Endothelial cell of hepatic sinusoid (primary cell): ENCODE measurements around the gene NUDT16.

ENCODE experiments used
- in situ Hi-C: cut with HindIII; loops from 2 replicates; pipeline ENCODE4 v1.10.0; 2017; ENCODE audit warnings: low sequenced_read_pairs

NUDT16 gene

GRCh38 chr3:131435000-131435399, 53.4 kb downstream of the NUDT16 start:
- in situ Hi-C loops: no loop called here
